GM08714 (cell line): ENCODE results near the gene ARHGAP1.
"Not testable (repeated sequence)": the region's sequence is repeated elsewhere in the genome, so short reads cannot be mapped to it uniquely, and the experiment has no call there.

ENCODE experiments used
- H3K4me3 ChIP-seq: fragments of 200-500 bp; sonication (Bioruptor generic); 2 replicates; pipeline ENCODE4 v1.5.1; 2014; ENCODE audit warnings: mild to moderate bottlenecking, low read length, inconsistent platforms
- ZNF274 ChIP-seq: IDR thresholded peaks from 2 replicates; pipeline ENCODE4 v1.6.1; 2012; ENCODE audit warnings: mild to moderate bottlenecking, low read depth, low read length

Gene ARHGAP1

DNA sequence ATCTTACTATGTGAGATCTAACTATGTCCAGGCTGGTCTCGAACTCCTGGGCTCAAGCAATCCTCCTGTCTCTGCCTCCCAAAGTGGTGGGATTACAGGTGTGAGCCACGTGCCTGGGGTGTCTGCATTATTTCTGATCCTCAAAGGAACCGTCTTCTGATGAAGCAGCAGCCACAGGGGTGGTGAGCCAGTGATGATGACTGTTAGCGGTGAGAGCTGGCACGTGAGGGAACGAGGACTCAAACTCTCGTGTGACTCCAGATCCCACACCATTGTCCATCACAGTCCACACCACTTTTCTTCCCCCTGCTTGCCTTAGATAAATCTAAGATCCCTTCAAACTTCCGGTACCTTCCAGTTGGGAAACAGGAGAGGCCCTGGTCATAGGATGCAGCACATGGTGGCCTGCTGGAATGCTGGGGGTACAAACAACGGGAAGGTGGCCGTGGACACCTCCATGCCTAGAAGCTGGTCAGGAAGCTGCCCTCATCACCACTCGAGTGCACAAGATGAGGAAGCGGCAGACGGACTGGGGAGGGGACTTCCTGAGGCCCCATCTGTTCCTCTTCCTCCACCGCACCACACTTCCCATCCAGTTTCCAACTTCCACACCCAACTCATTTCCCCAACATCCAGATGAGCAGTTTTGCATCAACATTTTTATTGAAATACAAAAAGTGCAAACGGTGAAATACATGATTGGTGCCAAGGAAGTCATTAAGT is 23.8 kb downstream of the ARHGAP1 start:
- H3K4me3 ChIP-seq: no peak overlapping the region
- TF ChIP-seq ZNF274: no peak

DNA sequence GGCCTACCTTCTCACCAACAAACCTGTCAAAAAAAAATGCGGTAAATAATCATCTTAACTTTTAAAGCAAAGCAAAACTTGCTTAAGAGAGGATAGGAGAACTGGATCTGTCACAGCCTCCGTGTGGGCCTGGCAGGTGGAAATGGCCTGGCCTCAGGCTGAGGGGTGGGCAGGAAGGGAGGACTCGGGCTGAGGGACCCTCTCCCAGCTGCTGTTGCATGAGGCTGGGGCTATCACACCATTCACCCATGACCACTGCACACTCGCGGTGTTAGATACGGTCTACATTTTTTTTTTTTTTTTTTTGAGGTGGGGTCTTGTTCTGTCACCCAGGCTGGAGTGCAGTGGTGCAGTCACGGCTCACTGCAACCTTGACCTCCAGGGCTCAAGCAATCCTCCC is 24.5 kb downstream of the ARHGAP1 start:
- no peak for TF ChIP-seq ZNF274

DNA sequence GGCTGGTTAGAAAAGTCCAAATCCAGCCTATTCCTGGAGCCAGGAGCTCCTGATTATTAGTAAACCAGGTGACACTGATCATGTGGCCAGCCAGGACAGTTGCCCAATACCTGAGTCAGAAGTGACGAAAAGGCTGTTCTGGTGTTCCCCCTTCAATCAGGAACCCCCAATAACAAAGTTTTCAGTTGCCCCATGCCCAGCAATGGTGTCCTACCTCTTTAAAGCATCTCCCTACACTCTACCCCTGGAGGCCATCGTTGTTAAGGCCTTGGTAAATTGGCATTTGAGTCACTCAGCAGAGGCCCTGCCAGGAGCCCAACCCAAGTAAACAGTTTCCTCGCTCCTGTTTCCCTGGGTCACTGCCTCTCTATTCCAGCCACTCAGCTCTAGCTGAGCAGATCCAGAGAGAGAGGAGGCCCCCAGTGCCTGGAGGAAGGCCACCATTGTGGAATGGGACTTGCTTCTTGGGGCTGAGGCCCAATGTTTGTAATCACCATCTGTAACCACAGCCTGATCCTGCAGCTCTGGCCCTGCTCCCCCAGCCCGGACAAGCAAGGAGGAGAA is 25.0 kb downstream of the ARHGAP1 start:
- no peak for TF ChIP-seq ZNF274
- no peak overlapping the region for H3K4me3 ChIP-seq

More for the DNA sequence above, 24.5 kb downstream of the ARHGAP1 start:
- no peak overlapping the region for H3K4me3 ChIP-seq

DNA sequence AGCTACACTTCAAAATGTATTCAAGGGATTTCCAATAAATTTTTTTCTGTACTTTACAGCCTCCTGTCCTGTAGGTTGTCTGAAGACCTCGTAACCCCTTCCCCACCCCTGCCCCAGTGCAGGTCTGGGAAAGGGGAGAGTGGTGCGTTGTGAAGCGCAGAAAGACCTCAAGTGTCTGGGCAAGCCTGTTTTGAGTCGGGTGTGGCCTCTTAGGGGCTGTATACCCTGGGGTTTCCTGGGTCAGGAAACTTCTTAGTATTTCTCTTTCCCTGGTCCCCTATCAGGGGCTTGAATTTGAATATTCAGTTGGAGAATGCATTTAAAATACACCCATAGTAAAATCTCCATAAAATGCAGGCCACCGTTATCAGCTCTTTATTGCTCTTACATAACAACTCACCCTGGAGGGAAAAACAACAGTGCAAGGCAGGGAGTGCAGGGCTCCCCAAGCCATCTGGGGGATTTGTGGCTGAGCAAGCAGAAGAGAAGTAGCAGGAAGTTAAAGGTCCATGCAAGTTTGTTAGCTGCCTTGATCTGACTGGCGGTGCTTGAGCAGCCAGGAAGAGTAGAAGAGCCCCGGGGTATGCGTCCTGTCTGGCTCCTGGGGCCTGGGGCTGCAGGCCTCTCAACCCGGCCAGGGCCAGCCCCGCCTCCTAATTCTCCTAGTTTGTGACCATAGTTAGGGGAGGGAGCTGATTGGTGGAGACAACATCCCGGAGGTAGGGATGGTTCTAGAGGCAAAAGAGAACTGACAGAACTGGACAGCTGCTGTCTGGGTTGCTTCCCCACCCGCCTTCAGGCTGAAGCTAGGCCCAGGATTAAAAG is 25.7 kb downstream of the ARHGAP1 start:
- no peak overlapping the region for H3K4me3 ChIP-seq
- TF ChIP-seq ZNF274: no peak

DNA sequence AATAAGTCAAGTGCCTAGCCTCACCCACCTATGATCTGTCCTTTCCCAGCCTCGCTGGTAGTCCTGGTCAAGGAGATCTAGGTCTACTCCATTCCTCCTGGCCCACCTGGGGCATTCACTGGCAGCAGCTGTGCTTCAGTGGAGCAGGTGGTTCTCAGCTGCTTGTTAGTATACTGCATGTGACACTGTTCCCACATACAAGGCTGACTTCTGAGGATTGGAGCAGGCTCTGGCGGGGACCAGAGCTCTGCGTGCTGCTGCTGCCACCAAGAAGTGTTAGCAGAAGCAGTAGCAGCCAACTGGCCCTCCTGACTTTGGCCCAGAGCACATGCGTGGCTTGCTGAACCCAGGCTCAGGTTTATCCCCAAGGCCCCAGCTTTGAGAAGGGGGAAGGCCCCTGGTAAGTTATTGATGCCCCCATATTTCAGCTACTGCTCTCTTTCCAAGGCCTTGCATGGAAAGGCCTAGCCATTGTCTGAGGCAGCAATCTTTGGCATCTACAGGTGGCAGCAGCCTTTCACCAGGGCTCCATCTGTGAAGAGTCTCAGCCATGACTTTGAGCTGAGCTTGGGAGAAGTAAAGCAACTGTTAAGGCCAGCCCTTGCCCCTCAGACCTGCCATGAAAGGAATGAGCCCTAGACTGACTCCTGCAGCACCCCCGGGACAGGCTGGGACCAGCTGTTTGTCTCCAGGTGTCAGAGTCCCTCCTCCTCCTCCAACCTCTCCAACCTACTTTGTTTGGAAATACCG is 26.5 kb downstream of the ARHGAP1 start:
- no peak overlapping the region for H3K4me3 ChIP-seq
- no peak for TF ChIP-seq ZNF274

DNA sequence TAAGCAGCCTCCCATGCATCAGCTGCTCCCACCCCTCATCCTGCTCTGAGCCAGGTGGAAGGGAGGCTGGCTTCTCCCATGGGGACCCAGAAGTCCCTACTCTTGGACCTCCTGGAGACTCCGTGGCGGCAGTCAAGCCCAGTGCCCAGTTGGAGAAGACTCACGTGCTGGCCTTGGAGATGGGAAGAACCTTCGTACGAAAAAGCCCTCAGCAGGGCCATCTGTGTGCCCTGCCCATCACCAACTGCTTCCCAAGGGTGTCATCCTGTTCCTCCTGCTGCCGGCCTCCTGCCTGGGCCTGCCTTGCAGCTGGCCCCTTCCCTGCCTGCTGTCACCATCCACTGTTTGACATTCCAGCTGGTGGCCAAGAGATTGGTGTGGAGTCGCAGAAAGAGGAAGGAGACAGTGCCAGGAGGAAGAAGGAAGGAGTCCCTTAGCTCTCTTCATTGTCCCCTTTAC is 28.0 kb downstream of the ARHGAP1 start:
- no peak for TF ChIP-seq ZNF274
- H3K4me3 ChIP-seq: no peak overlapping the region

DNA sequence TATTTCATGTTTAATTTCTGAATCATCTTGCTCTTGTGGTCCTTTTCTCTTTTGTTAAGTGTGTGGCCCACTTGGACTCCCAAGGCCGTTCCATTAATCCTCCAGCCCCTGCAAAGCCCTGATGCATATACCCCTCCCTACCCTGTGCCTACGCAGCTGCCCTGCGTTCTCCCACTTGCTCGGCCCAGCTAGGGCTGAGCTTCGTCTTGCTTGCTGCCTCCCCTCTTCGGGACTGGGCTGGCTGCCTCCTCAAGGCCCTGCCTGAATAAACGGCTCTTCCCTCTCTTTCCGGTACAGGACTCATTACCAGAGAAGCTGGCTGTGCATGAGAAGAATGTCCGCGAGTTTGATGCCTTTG is 28.5 kb downstream of the ARHGAP1 start:
- H3K4me3 ChIP-seq: no peak overlapping the region
- TF ChIP-seq ZNF274: no peak

DNA sequence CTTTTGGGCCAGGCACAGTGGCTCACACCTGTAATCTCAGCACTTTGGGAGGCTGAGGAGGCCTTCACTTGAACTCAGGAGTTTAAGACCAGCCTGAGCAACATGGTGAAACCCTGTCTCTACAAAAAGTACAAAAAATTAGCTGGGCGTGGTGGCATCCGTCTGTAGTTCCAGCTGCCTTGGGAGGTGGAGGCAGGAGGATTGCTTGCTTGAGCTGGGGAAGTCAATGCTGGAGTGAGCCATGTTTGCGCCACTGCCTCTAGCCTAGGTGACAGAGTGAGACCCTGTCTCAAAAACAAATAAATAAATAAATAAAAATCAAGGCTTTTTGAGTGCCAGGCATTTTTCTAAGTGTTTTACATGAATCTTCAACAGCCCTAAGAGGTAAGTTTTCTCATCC is 29.9 kb downstream of the ARHGAP1 start:
- H3K4me3 ChIP-seq: not testable (repeated sequence)

DNA sequence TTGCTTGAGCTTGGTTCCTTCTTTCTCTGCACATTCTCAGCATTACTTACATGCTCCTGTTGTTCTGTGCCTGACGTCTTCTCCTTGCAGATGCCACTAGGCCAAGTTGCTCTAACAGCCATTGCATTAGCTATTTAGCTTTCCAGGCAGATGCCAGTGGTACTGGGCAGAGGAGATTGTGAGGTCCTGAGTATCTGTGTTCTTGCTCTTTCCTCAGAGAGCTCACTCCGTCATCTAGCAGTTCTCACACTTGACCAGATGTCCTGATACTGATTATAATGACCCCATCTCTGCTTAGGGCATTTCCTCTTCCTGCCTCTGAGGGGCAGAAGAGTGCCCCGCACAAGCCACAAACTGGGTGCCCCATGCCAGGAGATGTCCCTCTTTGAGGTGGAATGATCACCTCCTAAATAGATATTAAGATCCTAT is 30.7 kb downstream of the ARHGAP1 start:
- no peak overlapping the region for H3K4me3 ChIP-seq
- TF ChIP-seq ZNF274: no peak

DNA sequence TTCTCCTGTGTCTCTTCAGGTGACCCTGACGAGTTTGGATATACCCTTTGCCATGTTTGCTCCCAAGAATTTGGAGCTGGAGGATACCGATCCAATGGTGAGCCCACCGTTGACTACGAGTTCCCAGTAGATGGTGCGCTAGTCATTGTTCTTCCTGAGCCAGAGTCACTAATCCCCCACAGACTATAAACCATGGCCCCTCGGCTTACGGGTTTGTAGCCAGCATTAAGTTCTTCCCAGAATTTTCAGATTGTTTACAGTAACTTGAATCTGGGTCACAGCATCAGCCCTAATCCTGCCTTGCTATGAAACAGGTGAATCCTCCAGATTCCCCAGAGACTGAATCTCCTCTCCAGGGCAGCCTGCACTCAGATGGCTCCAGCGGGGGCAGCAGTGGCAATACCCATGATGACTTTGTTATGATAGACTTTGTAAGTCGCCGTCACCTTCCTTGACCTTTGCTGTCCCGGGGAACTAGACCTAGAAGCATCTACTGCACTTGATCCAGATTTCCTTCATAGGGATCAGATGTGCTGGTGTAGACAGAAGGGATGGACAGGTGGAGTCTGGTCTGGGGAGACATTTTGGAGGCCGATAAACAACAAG is 31.8 kb downstream of the ARHGAP1 start:
- TF ChIP-seq ZNF274: no peak

DNA sequence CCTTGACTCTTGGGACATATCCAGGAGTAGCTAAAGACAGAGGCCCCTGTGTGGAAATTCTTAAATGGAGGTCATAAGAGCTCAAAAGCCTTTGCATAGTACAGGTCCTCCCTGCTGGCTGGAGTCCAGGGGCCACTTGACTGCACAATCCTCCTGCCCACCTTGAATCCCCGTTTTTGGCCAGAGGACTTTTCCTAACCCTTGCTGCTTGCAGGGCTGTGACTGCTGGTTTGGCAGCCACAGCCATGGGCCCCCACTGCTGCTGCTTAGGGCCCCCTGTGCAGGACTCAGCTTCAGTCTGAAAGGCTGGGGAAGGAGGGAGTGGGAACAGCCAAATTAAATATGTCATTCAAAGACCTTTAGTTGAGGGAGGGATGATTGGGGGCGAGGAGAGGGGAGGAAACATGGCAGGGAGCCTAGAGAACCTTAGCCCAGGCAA is 33.4 kb downstream of the ARHGAP1 start:
- no peak overlapping the region for H3K4me3 ChIP-seq

More for the DNA sequence above, 31.8 kb downstream of the ARHGAP1 start:
- no peak overlapping the region for H3K4me3 ChIP-seq

DNA sequence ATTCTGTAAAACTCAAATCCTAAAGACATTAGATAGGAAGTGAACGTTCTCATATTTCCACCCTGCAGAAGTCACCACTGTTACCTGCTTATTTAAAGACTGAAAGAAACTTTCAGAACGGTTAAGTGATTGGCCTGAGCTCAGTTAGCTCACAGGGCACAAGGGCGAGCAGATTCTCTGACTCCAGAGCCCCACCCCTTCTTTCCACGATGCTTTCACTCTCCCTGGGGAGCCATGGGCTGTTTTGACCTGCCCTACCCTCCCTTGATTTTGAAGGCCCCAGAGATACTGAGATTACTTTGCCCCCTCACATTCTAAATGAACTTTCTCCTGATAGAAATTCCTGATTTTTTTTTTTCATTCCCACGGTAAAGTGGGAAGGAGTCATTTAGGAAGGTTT is 33.9 kb downstream of the ARHGAP1 start:
- no peak overlapping the region for H3K4me3 ChIP-seq
- TF ChIP-seq ZNF274: no peak

More for the DNA sequence above, 33.4 kb downstream of the ARHGAP1 start:
- TF ChIP-seq ZNF274: no peak

DNA sequence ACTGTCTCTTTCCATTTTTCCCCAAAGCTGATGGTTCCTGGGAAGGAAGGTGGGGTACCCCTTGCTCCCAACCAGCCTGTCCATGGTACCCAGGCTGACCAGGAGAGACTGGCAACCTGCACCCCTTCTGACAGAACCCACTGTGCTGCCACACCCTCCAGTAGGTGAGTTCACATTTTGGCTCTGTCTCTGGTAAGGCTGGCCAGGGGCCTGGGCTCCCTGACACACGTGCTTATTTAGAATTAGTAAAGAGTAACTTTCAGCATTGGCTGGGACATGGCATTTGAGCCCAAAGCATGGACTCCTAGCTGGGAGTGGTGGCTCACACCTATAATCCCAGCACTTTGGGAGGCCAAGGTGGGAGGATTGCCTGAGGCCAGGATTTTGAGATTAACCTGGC is 35.1 kb downstream of the ARHGAP1 start:
- no peak overlapping the region for H3K4me3 ChIP-seq
- no peak for TF ChIP-seq ZNF274

DNA sequence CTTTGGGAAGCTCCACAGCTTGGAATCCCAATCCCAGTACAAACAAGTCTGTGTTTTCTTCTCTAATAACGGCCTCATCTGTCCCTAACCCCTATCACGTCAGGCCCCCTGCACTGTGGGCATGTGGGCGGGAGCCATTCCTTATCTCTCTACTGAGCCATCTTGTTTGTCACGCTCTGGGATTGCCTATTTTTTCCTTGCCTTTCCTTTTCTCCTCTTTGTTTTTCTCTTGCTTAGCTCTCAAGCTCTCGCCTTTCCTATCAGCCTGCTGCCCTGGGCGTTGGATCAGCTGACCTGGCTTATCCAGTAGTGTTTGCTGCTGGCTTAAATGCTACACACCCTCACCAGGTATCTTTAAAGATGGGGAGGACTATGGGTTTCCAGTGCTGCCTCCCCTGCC is 35.8 kb downstream of the ARHGAP1 start:
- no peak for TF ChIP-seq ZNF274
- no peak overlapping the region for H3K4me3 ChIP-seq
